HFF-Myc (cell line): ENCODE data around the gene MYO16.

Experiments
- DNase-seq: peaks from one replicate; pipeline ENCODE4 v3.0.0-alpha.2; 2011; ENCODE audit warnings: low read depth; ENCODE audit errors: extremely low read depth
- H3K4me3 ChIP-seq: replicated peaks from 2 replicates; pipeline ENCODE4 v1.5.1; 2011; ENCODE audit warnings: low read depth, mild to moderate bottlenecking, control low read depth, low read length
- CTCF ChIP-seq: IDR thresholded peaks from 2 replicates; pipeline ENCODE4 v1.5.1; 2012; ENCODE audit warnings: mild to moderate bottlenecking, low read depth, low read length, control low read depth; ENCODE audit errors: missing control alignments

Gene MYO16

GRCh38 chr13:109180905-109181425 lies 551.6 kb downstream of the MYO16 start:
- TF ChIP-seq CTCF: no peak
- peak; percentile 31 for DNase-seq
- no peak overlapping the region for H3K4me3 ChIP-seq

DNA sequence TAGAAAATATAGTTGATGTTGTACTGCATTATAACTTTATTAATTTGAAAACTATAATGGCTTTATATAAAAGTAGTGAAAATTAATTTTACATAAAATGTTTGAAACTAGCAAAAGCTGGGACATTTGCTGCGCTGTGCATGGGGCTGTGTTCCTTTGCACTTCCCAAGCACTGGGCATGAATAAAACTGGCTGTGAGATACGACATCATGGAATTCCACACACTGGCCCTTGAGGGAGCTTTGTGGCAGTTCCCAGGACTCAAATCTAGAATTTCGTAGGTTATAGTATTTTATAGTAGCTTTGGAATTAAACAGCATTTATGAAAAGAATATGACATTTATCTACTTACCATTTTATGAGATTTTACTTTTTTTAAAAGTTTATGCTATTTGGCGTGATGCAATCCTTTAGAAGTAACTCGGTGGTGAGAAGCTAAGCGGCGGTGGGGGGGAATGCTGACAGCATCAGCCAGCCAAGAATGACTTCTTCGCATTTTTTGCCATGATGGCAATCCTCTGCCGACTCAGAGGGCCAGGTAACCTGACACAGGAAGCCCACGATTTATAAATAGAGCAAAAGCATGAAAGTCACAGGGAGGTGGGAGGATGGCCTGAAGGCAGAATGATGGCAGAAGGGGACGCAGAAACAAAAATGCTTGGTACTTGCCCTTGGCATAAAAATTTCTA lies 553.5 kb downstream of the MYO16 start:
- no peak overlapping the region for H3K4me3 ChIP-seq
- DNase-seq: no peak
- TF ChIP-seq CTCF: no peak

DNA sequence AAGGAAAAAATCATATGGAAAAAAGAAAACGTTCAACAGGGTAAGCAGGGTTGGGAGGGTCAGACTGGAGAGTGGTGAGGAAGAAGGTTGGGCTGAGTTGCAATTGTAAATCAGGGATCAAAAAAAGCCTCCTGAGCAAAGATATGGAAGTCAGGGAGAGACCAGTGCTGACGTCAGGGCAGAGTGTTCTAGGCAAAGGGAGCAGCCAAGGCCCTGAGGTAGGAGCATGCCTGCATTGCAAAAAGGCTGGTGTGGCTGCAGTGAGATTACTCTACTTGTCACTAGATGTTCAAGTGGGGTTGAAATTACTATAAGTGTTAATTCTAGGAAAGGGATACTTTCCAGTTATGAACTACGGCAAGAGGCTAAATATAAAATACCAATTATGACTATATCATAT lies 562.0 kb downstream of the MYO16 start:
- TF ChIP-seq CTCF: no peak
- H3K4me3 ChIP-seq: no peak overlapping the region
- DNase-seq: no peak

DNA sequence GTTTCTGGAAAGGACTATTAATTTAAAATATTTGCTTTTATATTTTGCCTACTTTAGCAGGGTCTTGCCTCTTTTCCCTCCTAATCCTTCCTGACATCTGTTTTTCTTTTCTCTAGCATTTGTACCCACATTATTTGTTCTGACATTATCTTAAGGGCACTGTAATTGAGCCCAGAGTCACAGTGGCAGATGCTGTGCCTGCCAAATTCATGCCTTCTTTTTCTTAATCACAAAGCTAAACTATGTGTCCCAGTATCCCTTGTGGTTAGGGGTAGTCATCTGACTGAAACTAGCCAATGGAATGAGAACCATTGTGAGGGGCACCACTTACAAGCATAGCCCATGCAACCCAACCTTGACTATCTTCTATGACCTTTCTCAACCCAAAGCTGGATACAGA lies 562.9 kb downstream of the MYO16 start:
- no peak for DNase-seq
- no peak overlapping the region for H3K4me3 ChIP-seq
- no peak for TF ChIP-seq CTCF

- DNase-seq: no peak
- no peak for TF ChIP-seq CTCF
These were observed 567.5 kb downstream of the MYO16 start for GRCh38 chr13:109196948-109197347.

GRCh38 chr13:109198585-109198984 lies 569.2 kb downstream of the MYO16 start:
- no peak overlapping the region for H3K4me3 ChIP-seq
- TF ChIP-seq CTCF: no peak
- no peak for DNase-seq

More at GRCh38 chr13:109196948-109197347, 567.5 kb downstream of the MYO16 start:
- H3K4me3 ChIP-seq: no peak overlapping the region
